Osteoblast (primary cell): ENCODE measurements around the gene ACSM3. TPM values are rescaled to one million over a fixed set of nuclear protein-coding genes. Genes with fewer than 3 reads are reported as not detected.
"Not testable (repeated sequence)": the region's sequence is repeated elsewhere in the genome, so short reads cannot be mapped to it uniquely, and the experiment has no call there.

Experiments used
- DNase-seq: peaks from one replicate; pipeline ENCODE4 v3.0.0; 2011; ENCODE audit warnings: low spot score, mixed read lengths; ENCODE audit not compliant: insufficient read length; ENCODE audit errors: missing footprints
- H2AFZ ChIP-seq: 2 replicates; pipeline ENCODE4 v1.6.0; 2011; ENCODE audit warnings: mild to moderate bottlenecking, low read length
- H3K27ac ChIP-seq: 2 replicates; pipeline ENCODE4 v1.5.1; 2011; ENCODE audit warnings: mild to moderate bottlenecking, low read depth, low read length, moderate library complexity
- H3K27me3 ChIP-seq: 2 replicates; pipeline ENCODE4 v1.6.0; 2012; ENCODE audit warnings: mild to moderate bottlenecking, control low read depth, inconsistent platforms, low read length, moderate library complexity; ENCODE audit not compliant: insufficient read depth
- H3K36me3 ChIP-seq: 2 replicates; pipeline ENCODE4 v1.5.1; 2011; ENCODE audit warnings: mild to moderate bottlenecking, low read length, control low read depth, moderate library complexity; ENCODE audit not compliant: insufficient read depth
- H3K4me1 ChIP-seq: 2 replicates; pipeline ENCODE4 v1.5.1; 2011; ENCODE audit warnings: mild to moderate bottlenecking, low read length, control low read depth, moderate library complexity; ENCODE audit not compliant: insufficient read depth
- H3K4me2 ChIP-seq: 2 replicates; pipeline ENCODE4 v1.6.0; 2011; ENCODE audit warnings: mild to moderate bottlenecking, low read length; ENCODE audit not compliant: insufficient read depth
- H3K4me3 ChIP-seq: fragments of 200-600 bp; sonication (generic); 3 replicates; pipeline ENCODE4 v1.5.1; 2012; ENCODE audit warnings: mild to moderate bottlenecking, low read length, inconsistent platforms; ENCODE audit not compliant: insufficient read depth
- H3K79me2 ChIP-seq: 2 replicates; pipeline ENCODE4 v1.6.0; 2012; ENCODE audit warnings: mild to moderate bottlenecking, low read length, control low read depth, inconsistent platforms; ENCODE audit not compliant: insufficient read depth
- H3K9me3 ChIP-seq: 2 replicates; pipeline ENCODE4 v1.5.1; 2011; ENCODE audit warnings: low read depth, low read length, control low read depth
- H4K20me1 ChIP-seq: 2 replicates; pipeline ENCODE4 v1.6.0; 2012; ENCODE audit warnings: mild to moderate bottlenecking, low read length, control low read depth; ENCODE audit not compliant: insufficient read depth
- CTCF ChIP-seq: IDR thresholded peaks from 2 replicates; pipeline ENCODE4 v1.5.1; 2011; ENCODE audit warnings: mild to moderate bottlenecking, low read depth, low read length, moderate library complexity; ENCODE audit errors: extremely low read depth
- total RNA-seq: library from RNA; depleted of rRNA; stranded (reverse); fragments of >200 nt; gene quantifications from 2 replicates; pipeline ENCODE4 v1.2.3, GENCODE V29; 2012

ACSM3 gene
- total RNA-seq, 1 donor, result 1.1 TPM

GRCh38 chr16:20755238-20755637 lies 8.6 kb upstream of the ACSM3 start:
- Histone ChIP-seq H3K4me1 (no peaks in the 10 kb centered on the region), H3K27ac (no peak overlapping the region), H3K4me3 (no peak overlapping the region), H3K9me3 (no peaks in the 10 kb centered on the region), H3K36me3 (no peaks in the 10 kb centered on the region), H3K27me3 (peaks cover 3% of the 10 kb centered on the region), H3K4me2 (no peak overlapping the region), H2AFZ (no peak overlapping the region), H4K20me1 (no peaks in the 10 kb centered on the region), H3K79me2 (no peaks in the 10 kb centered on the region)
- TF ChIP-seq CTCF, result no peak
- DNase-seq, result no peak

- not testable (repeated sequence) for H3K9me3 ChIP-seq, H3K36me3 ChIP-seq, H2AFZ ChIP-seq, H3K4me1 ChIP-seq, H4K20me1 ChIP-seq, H3K27me3 ChIP-seq, H3K4me3 ChIP-seq, H3K27ac ChIP-seq, H3K79me2 ChIP-seq, DNase-seq, H3K4me2 ChIP-seq
Observed at GRCh38 chr16:20755799-20756198, 8.0 kb upstream of the ACSM3 start.

GRCh38 chr16:20760346-20760745 lies 3.5 kb upstream of the ACSM3 start:
- H4K20me1 ChIP-seq, result no peaks in the 10 kb centered on the region
- DNase-seq, result no peak
- no peak overlapping the region for H2AFZ ChIP-seq
- H3K27ac ChIP-seq, result no peak overlapping the region
- no peaks in the 10 kb centered on the region for H3K9me3 ChIP-seq
- no peak for TF ChIP-seq CTCF
- no peaks in the 10 kb centered on the region for H3K4me1 ChIP-seq
- no peaks in the 10 kb centered on the region for H3K79me2 ChIP-seq
- H3K4me2 ChIP-seq, result no peak overlapping the region
- no peaks in the 10 kb centered on the region for H3K36me3 ChIP-seq
- no peak overlapping the region for H3K4me3 ChIP-seq
- H3K27me3 ChIP-seq, result no peaks in the 10 kb centered on the region

GRCh38 chr16:20761175-20761574 lies 2.6 kb upstream of the ACSM3 start:
- Histone ChIP-seq H3K36me3 (no peaks in the 10 kb centered on the region), H2AFZ (no peak overlapping the region), H3K27me3 (no peaks in the 10 kb centered on the region), H4K20me1 (no peaks in the 10 kb centered on the region), H3K4me2 (no peak overlapping the region), H3K79me2 (no peaks in the 10 kb centered on the region), H3K4me3 (no peak overlapping the region), H3K9me3 (no peaks in the 10 kb centered on the region), H3K4me1 (no peaks in the 10 kb centered on the region), H3K27ac (no peak overlapping the region)
- no peak for DNase-seq
- no peak for TF ChIP-seq CTCF
